ENCODE measurements around the gene CLIP2. TPM values are rescaled to one million over a fixed set of nuclear protein-coding genes. Genes with fewer than 3 reads are reported as not detected.
"Not testable (repeated sequence)": the region's sequence is repeated elsewhere in the genome, so short reads cannot be mapped to it uniquely, and the experiment has no call there.

The CLIP2 gene
- total RNA-seq, 1 donor from 2014 or later = 24.3 TPM

DNA sequence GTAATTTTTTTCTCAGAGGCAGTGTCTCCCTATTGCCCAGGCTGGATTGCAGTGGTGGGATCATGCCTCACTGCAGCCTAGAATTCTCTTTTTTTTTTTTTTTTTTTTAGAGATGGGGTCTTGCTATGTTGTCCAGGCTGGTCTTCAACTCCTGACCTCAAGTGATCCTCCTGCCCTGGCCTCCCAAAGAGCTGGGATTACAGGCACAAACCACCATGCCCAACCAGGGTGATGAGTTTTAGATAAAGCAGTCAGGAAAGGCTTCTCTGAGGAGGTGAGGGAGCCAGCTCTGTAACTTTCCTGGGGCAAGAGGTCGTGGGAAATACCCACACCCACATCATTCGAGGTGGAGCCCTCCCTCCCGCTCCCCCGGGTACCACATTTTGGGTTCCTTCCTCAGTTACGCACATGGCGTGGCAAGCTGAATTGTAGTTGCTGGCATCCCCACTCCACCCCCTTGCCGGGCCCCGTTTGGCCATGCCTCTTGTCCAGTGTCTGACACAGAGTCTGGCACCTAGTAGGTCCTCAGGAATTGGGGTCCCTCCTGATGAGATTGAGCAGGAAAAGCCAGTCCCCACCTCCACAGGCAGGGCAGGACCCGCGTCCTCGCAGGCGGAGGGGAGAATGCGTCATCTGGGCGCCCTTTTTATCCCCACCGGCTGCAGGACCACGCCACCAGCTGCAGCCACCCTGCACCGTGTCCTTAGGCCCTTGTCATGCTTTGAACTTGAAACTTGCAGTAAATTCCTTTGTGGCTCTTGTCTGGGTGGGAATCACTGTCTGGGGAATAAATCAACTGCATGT is 43.4 kb downstream of the CLIP2 start:
- Histone ChIP-seq H3K4me1 (no peaks in the 10 kb centered on the region), H3K9me3 (no peaks in the 10 kb centered on the region), H3K27ac (no peak overlapping the region), H3K27me3 (no peaks in the 10 kb centered on the region), H3K4me3 (no peak overlapping the region), H3K36me3 (no peaks in the 10 kb centered on the region)
- intact Hi-C loops (cut with DNase I) = no loop called here
- DNase-seq (ENCODE audit: extremely low spot score in 2 of 2) = no peak
- TF ChIP-seq, protein P1, sequence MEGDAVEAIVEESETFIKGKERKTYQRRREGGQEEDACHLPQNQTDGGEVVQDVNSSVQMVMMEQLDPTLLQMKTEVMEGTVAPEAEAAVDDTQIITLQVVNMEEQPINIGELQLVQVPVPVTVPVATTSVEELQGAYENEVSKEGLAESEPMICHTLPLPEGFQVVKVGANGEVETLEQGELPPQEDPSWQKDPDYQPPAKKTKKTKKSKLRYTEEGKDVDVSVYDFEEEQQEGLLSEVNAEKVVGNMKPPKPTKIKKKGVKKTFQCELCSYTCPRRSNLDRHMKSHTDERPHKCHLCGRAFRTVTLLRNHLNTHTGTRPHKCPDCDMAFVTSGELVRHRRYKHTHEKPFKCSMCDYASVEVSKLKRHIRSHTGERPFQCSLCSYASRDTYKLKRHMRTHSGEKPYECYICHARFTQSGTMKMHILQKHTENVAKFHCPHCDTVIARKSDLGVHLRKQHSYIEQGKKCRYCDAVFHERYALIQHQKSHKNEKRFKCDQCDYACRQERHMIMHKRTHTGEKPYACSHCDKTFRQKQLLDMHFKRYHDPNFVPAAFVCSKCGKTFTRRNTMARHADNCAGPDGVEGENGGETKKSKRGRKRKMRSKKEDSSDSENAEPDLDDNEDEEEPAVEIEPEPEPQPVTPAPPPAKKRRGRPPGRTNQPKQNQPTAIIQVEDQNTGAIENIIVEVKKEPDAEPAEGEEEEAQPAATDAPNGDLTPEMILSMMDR (IDR thresholded peaks at IDR 0.05) = no peak
- no peak for TF ChIP-seq POLR2AphosphoS5 (IDR thresholded peaks at IDR 0.05; ENCODE audit: insufficient read depth in 1 of 2, low read depth in 1 of 2)
- no peak for TF ChIP-seq POLR2A (IDR thresholded peaks at IDR 0.05)

DNA sequence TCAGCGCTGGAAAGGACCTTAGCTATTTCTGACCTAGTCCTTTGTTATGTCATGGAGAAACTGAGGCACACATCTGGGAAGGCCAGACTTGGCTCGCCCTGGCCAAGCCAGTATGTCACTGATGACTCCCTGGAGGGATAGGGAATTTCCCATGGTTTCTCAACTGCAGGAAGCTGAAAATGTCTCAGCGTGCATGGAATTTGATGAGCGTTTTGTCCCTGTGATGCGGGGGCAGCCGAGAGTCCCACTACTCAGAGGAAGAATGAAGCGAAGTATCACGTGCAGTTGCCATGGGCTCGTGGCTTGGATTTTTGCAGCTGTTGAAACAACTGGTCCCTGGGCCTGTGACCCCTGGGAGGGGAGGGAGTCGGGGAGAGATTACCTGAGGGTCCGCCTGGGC is 44.8 kb downstream of the CLIP2 start:
- Histone ChIP-seq H3K9me3 (no peaks in the 10 kb centered on the region), H3K4me3 (no peak overlapping the region), H3K27ac (no peak overlapping the region), H3K36me3 (peaks cover 0 to 5% of the 10 kb centered on the region in 2 donors), H3K27me3 (no peaks in the 10 kb centered on the region), H3K4me1 (no peaks in the 10 kb centered on the region)
- intact Hi-C loops (cut with DNase I) = no loop called here
- TF ChIP-seq POLR2AphosphoS5 (IDR thresholded peaks at IDR 0.05; ENCODE audit: insufficient read depth in 1 of 2, low read depth in 1 of 2) = no peak
- TF ChIP-seq, protein P1 (IDR thresholded peaks at IDR 0.05) = no peak
- TF ChIP-seq POLR2A (IDR thresholded peaks at IDR 0.05) = no peak
- DNase-seq (ENCODE audit: extremely low spot score in 2 of 2) = no peak

DNA sequence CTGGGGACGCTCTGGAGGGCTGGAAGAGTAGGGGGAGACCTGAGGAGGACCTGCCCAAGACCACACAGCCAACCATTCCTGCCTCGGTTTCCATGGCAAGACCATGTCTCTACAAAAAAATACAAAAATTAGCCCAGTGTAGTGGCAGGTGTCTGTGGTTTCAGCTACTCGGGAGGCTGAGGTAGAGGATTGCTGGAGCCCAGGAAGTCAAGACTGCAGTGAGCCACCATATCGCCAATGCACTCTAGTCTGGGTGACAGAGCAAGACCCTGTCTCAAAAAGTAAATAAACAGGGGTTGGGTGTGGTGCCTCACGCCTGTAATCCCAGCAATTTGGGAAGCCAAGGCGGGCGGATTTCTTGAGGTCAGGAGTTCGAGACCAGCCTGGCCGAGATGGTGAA is 48.7 kb downstream of the CLIP2 start:
- H3K27ac ChIP-seq = no peak overlapping the region
- no peaks in the 10 kb centered on the region for H3K27me3 ChIP-seq
- no peak overlapping the region for H3K4me3 ChIP-seq
- peaks cover 0 to 11% of the 10 kb centered on the region in 2 donors for H3K36me3 ChIP-seq
- DNase-seq (ENCODE audit: extremely low spot score in 2 of 2) = no peak
- H3K9me3 ChIP-seq = no peaks in the 10 kb centered on the region
- no peak for TF ChIP-seq POLR2AphosphoS5 (IDR thresholded peaks at IDR 0.05; ENCODE audit: insufficient read depth in 1 of 2, low read depth in 1 of 2)
- no peak for TF ChIP-seq POLR2A (IDR thresholded peaks at IDR 0.05)
- TF ChIP-seq, protein P1 (IDR thresholded peaks at IDR 0.05) = no peak
- no peaks in the 10 kb centered on the region for H3K4me1 ChIP-seq
- intact Hi-C loops (cut with DNase I) = no loop called here

DNA sequence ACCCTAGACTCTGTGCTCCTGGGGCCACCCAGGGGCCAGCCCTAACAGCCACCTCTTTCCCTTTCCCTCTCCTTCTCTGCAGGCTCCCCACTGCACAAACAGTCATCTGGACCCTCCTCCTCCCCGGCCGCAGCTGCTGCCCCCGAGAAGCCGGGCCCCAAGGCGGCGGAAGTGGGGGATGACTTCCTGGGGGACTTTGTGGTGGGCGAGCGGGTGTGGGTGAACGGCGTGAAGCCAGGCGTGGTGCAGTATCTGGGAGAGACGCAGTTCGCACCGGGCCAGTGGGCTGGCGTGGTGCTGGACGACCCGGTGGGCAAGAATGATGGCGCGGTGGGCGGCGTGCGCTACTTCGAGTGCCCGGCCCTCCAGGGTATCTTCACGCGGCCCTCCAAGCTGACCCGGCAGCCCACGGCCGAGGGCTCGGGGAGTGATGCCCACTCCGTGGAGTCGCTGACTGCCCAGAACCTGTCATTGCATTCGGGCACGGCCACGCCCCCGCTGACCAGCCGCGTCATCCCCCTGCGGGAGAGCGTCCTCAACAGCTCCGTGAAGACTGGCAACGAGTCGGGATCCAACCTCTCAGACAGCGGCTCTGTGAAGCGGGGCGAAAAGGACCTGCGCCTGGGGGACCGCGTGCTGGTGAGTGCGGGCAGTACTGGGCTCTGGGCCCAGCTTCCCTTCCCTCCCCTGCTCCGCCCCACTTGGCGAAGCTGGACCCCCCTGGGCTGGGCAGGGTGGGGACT is 49.3 kb downstream of the CLIP2 start:
- no peak for DNase-seq (ENCODE audit: extremely low spot score in 2 of 2)
- Histone ChIP-seq H3K4me1 (no peaks in the 10 kb centered on the region), H3K27ac (no peak overlapping the region), H3K9me3 (no peaks in the 10 kb centered on the region), H3K36me3 (peaks cover 0 to 11% of the 10 kb centered on the region in 2 donors), H3K27me3 (no peaks in the 10 kb centered on the region), H3K4me3 (no peak overlapping the region)
- intact Hi-C loops (cut with DNase I) = no loop called here
- TF ChIP-seq, protein P1 (IDR thresholded peaks at IDR 0.05) = no peak
- TF ChIP-seq POLR2A (IDR thresholded peaks at IDR 0.05) (no peak), POLR2AphosphoS5 (IDR thresholded peaks at IDR 0.05; ENCODE audit: insufficient read depth in 1 of 2, low read depth in 1 of 2) (no peak)

DNA sequence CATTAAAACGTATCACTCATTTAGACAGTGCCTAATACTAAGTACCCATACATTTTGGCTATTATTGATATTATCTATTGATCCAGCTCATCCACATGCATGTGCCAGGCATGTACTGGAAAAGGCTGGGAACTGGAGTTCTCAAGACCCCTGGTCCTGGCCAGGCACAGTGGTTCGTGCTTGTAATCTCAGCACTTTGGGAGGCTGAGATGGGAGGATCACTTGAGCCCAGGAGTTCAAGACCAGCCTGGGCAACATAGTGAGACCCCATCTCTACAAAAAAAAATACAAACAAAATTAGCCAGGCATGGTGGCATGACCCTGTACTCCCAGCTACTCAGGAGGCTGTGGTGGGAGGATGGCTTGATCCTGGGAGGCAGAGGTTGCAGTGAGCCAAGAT is 50.4 kb downstream of the CLIP2 start:
- peaks cover 0 to 11% of the 10 kb centered on the region in 2 donors for H3K36me3 ChIP-seq
- H3K27me3 ChIP-seq; intact Hi-C loops (cut with DNase I); H3K9me3 ChIP-seq; H3K27ac ChIP-seq; H3K4me1 ChIP-seq; DNase-seq (ENCODE audit: extremely low spot score in 2 of 2); H3K4me3 ChIP-seq: not testable (repeated sequence)

Data from vagina (tissue), 2 donors.